Tibial artery (tissue), 4 donors: ENCODE results near the gene STON1.

Experiments
- DNase-seq, 2 donors: peaks; one replicate each; pipeline ENCODE4 v3.0.0-alpha.2; 2019
- H3K27ac ChIP-seq, 2 donors: fragments of 200-600 bp; sonication (generic) in 1 of 2; 1 replicate in 1 of 2; 2 replicates in 1 of 2; pipeline ENCODE4 v1.5.1; 2018 to 2019; ENCODE audit warnings: mild to moderate bottlenecking in 1 of 2
- H3K27me3 ChIP-seq, 2 donors: fragments of 200-600 bp; sonication (generic) in 1 of 2; one replicate each; pipeline versions ENCODE4 v1.5.1 to v1.6.0; 2016 to 2019
- H3K36me3 ChIP-seq, 3 donors: fragments of 200-600 bp; sonication (generic) in 2 of 3; one replicate each; pipeline ENCODE4 v1.5.1; 2016 to 2019; ENCODE audit warnings: mild to moderate bottlenecking in 2 of 3
- H3K4me1 ChIP-seq, 4 donors: fragments of 200-600 bp; sonication (generic) in 2 of 4; 1 replicate in 3 of 4; 2 replicates in 1 of 4; pipeline ENCODE4 v1.5.1; 2016 to 2019
- H3K4me3 ChIP-seq, 2 donors: fragments of 200-600 bp; sonication (generic) in 1 of 2; 1 replicate in 1 of 2; 2 replicates in 1 of 2; pipeline ENCODE4 v1.5.1; 2018 to 2019; ENCODE audit warnings: mild to moderate bottlenecking in 2 of 2
- H3K9me3 ChIP-seq, 3 donors: fragments of 200-600 bp; sonication (generic) in 1 of 3; one replicate each; pipeline ENCODE4 v1.5.1; 2016 to 2019
- intact Hi-C: fragments of 100-400 bp; cut with DNase I; formaldehyde crosslinking; loops from one replicate; pipeline ENCODE4 v1.15.0; 2023; ENCODE audit warnings: low total_unique reads
- TF ChIP-seq, protein P1 (sequence below), 2 experiments: fragments of 200-600 bp in 1 of 2; fragments of 450-650 bp in 1 of 2; IDR thresholded peaks; one replicate each; pipeline ENCODE4 v1.5.1; 2017 to 2019; ENCODE audit warnings: antibody characterized with exemption in 2 of 2, mild to moderate bottlenecking in 1 of 2, moderate library complexity in 1 of 2

STON1 gene

DNA sequence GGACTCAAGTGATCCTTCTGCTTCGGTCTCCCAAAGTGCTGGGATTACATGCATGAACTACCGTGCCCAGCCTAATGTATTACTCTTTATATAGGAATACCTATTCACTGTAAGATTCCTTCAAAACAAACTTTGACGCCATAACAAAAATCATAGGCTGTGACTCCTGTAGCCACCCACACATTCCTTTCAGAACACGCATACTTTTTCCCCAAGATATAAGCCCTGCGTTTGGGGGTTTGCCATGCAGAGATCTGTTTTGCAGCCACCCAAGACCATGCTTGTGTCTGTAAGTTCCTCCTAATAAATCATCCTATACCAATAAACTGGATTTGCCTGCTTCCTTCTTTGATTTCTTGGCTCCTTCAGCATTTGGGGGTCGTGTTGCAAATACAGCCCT is 46.0 kb upstream of the STON1 start:
- Histone ChIP-seq H3K27ac (peak overlapping the region; percentile 61 to 67), H3K4me3 (no peak overlapping the region), H3K9me3 (no peaks in the 10 kb centered on the region), H3K4me1 (peaks cover 0 to 27% (median 7%) of the 10 kb centered on the region in 4 donors), H3K27me3 (no peaks in the 10 kb centered on the region), H3K36me3 (peaks cover 37 to 46% (median 45%) of the 10 kb centered on the region in 3 donors)
- TF ChIP-seq, protein P1, sequence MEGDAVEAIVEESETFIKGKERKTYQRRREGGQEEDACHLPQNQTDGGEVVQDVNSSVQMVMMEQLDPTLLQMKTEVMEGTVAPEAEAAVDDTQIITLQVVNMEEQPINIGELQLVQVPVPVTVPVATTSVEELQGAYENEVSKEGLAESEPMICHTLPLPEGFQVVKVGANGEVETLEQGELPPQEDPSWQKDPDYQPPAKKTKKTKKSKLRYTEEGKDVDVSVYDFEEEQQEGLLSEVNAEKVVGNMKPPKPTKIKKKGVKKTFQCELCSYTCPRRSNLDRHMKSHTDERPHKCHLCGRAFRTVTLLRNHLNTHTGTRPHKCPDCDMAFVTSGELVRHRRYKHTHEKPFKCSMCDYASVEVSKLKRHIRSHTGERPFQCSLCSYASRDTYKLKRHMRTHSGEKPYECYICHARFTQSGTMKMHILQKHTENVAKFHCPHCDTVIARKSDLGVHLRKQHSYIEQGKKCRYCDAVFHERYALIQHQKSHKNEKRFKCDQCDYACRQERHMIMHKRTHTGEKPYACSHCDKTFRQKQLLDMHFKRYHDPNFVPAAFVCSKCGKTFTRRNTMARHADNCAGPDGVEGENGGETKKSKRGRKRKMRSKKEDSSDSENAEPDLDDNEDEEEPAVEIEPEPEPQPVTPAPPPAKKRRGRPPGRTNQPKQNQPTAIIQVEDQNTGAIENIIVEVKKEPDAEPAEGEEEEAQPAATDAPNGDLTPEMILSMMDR (IDR thresholded peaks at IDR 0.05) = no peak
- intact Hi-C loops = no loop called here
- no peak for DNase-seq

DNA sequence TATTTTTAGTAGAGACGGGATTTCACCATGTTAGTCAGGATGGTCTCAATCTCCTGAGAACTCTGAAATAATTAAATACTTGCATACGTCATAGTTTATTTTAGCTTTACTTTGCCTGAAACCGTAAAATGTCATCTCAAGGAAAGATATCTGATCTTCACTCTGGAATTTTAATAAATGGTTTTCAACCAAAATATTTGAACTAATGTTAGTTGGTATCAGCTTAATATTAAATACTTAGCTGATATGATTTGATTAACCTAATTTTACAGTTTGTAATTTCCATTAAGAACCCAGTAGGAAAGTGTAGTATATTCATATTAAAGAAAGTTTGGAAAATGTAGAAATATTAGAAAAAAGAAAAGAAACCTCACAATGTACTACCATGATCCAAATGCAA is 41.4 kb upstream of the STON1 start:
- H3K27ac ChIP-seq = no peak overlapping the region
- H3K9me3 ChIP-seq = no peaks in the 10 kb centered on the region
- H3K27me3 ChIP-seq = no peaks in the 10 kb centered on the region
- no peak for DNase-seq
- H3K36me3 ChIP-seq = peaks cover 33 to 40% (median 35%) of the 10 kb centered on the region in 3 donors
- TF ChIP-seq, protein P1 (IDR thresholded peaks at IDR 0.05) = no peak
- no peak overlapping the region for H3K4me3 ChIP-seq
- intact Hi-C loops = no loop called here
- H3K4me1 ChIP-seq = peaks cover 0 to 11% (median 2%) of the 10 kb centered on the region in 4 donors

DNA sequence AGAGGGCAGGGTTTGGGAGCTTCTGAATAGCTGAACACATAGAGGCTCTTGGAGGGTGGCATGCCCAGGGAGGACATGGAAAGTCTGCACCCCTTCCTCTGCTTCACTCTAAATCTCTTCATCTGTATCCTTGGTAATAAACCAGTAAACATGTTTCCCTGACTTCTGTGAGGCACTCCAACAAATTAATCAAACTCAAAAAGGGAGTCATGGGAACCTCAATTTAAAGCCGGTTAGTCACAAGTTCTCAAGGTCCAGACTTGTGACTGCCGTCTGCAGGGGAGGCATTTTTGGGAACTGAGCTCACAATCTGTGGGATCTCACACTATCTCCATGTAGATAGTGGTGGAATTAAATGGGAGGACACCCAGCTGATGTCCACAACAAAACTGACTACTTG is 33.1 kb upstream of the STON1 start:
- intact Hi-C loops = no loop called here
- Histone ChIP-seq H3K4me1 (no peaks in the 10 kb centered on the region), H3K27me3 (no peaks in the 10 kb centered on the region), H3K27ac (no peak overlapping the region), H3K4me3 (no peak overlapping the region), H3K9me3 (no peaks in the 10 kb centered on the region), H3K36me3 (peaks cover 34 to 65% (median 58%) of the 10 kb centered on the region in 3 donors)
- TF ChIP-seq, protein P1 (IDR thresholded peaks at IDR 0.05) = no peak
- no peak for DNase-seq

DNA sequence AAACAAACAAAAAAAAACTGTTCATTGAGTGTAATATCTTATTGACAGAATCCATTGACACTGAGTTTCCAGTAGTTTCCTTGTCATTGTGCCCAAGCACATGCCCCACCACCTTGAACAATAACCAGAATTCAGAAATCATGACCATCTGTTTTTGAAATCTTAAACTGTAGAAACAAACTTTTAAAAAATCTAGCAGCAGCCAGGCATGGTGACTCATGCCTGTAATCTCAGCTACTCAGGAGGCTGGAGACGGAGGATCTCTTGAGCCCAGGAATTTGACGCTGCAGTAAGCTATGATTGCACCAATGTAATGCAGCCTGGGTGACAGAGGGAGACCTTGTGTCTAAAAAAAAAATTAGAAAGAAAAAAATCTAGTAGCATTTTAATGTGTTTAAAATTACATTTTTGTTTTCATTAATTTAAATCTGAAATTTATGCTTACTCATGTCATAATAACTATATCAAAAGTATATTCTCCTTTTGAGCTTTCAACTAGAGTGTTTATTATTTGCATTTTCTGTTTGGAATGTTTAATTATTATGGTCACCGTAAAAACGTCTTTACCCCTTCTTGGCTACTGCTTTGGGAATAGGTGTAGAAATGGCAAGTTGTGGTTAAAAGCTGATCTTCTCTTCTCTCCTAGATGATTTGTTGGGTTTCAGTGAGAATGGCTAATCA is 25.2 kb upstream of the STON1 start:
- H3K9me3 ChIP-seq = no peaks in the 10 kb centered on the region
- no peak overlapping the region for H3K27ac ChIP-seq
- H3K4me3 ChIP-seq = no peak overlapping the region
- TF ChIP-seq, protein P1 (IDR thresholded peaks at IDR 0.05) = no peak
- H3K27me3 ChIP-seq = no peaks in the 10 kb centered on the region
- peaks cover 10 to 56% (median 23%) of the 10 kb centered on the region in 3 donors for H3K36me3 ChIP-seq
- no peak for DNase-seq
- intact Hi-C loops = no loop called here
- H3K4me1 ChIP-seq = peaks cover 0 to 20% (median 1%) of the 10 kb centered on the region in 4 donors

DNA sequence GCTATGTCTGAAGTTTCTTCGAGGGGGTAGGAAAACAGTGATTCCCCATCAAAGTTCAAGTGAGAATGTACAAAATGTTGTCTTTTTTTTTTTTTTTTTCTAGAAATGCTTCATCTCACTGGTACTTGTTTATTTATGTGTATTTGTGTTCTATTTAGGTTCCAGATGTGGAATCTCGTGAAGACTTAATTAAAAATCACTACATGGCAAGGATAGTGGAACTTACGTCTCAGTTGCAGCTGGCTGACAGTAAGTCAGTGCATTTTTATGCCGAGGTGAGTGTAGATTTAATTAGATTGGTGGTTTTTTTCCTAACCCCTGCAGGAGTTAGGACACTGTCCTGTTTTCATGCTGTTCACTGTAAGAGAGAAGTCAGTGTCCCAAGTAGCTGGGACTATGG is 22.8 kb upstream of the STON1 start:
- DNase-seq = no peak
- H3K4me3 ChIP-seq = no peak overlapping the region
- H3K9me3 ChIP-seq = no peaks in the 10 kb centered on the region
- H3K36me3 ChIP-seq = peaks cover 18 to 62% (median 26%) of the 10 kb centered on the region in 3 donors
- H3K27me3 ChIP-seq = no peaks in the 10 kb centered on the region
- H3K27ac ChIP-seq = no peak overlapping the region
- intact Hi-C loops = no loop called here
- peaks cover 0 to 29% (median 1%) of the 10 kb centered on the region in 4 donors for H3K4me1 ChIP-seq
- TF ChIP-seq, protein P1 (IDR thresholded peaks at IDR 0.05) = no peak
